Coronary artery (tissue), 2 donors: ENCODE results near the gene ETS2.

Experiments
- DNase-seq: peaks from one replicate; pipeline ENCODE4 v3.0.0-alpha.2; 2017; ENCODE audit warnings: low spot score
- H3K27ac ChIP-seq, 2 donors: fragments of 200-600 bp; sonication (generic); one replicate each; pipeline ENCODE4 v1.5.1; 2016 to 2019
- H3K4me3 ChIP-seq: fragments of 200-600 bp; sonication (generic); 2 replicates; pipeline ENCODE4 v1.5.1; 2016; ENCODE audit warnings: mild to moderate bottlenecking, moderate library complexity
- CTCF ChIP-seq: fragments of 200-600 bp; sonication (generic); IDR thresholded peaks from one replicate; pipeline ENCODE4 v1.5.1; 2019; ENCODE audit warnings: antibody characterized with exemption

ETS2 gene

GRCh38 chr21:38787461-38788274 lies 18.1 kb upstream of the ETS2 start:
- Histone ChIP-seq H3K27ac (no peak overlapping the region), H3K4me3 (no peak overlapping the region)
- no peak for DNase-seq
- TF ChIP-seq CTCF = no peak

GRCh38 chr21:38788275-38788905 lies 17.3 kb upstream of the ETS2 start:
- no peak overlapping the region for H3K4me3 ChIP-seq
- H3K27ac ChIP-seq = no peak overlapping the region
- DNase-seq = no peak
- no peak for TF ChIP-seq CTCF

- TF ChIP-seq CTCF = no peak
- no peak for DNase-seq
- no peak overlapping the region for H3K27ac ChIP-seq
- no peak overlapping the region for H3K4me3 ChIP-seq
Measured at GRCh38 chr21:38789275-38789674, 16.5 kb upstream of the ETS2 start.

GRCh38 chr21:38790059-38790458 lies 15.7 kb upstream of the ETS2 start:
- no peak for DNase-seq
- Histone ChIP-seq H3K4me3 (no peak overlapping the region), H3K27ac (no peak overlapping the region)
- no peak for TF ChIP-seq CTCF

- TF ChIP-seq CTCF = no peak
- H3K27ac ChIP-seq = no peak overlapping the region
- no peak overlapping the region for H3K4me3 ChIP-seq
- DNase-seq = no peak
Measured at GRCh38 chr21:38790961-38791360, 14.8 kb upstream of the ETS2 start.

- DNase-seq = no peak
- no peak overlapping the region for H3K4me3 ChIP-seq
- no peak for TF ChIP-seq CTCF
- no peak overlapping the region for H3K27ac ChIP-seq
Measured at GRCh38 chr21:38792676-38793459, 12.9 kb upstream of the ETS2 start.
